ENCODE measurements around the gene TENM3. TPM values are rescaled to one million over a fixed set of nuclear protein-coding genes. Genes with fewer than 3 reads are reported as not detected.

Gene TENM3
- total and polyA plus RNA-seq, 2 experiments from 2014 or later: 16.1 to 70.9 TPM

DNA sequence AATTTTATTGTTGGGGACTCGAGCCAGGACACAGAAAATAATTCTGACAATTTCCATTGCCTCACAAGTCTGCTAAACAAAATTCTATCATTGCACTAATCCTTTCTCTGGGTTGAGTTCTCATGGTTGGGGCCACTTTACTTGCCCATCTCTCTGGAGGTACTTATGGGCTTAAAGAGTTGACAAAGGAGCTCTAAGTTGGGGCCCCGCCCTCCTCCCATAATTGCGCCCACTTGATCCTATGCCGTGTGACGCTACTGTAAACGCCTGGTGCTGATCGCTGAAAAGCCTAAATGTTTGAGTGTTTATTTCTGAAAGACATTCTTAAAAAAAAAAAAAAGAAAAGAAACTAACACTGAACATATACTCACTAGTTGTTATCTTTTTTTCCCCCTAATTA lies 103.0 kb downstream of the TENM3 start:
- Histone ChIP-seq H3K79me2 (no peaks in the 10 kb centered on the region), H2AFZ (no peak overlapping the region), H3K27ac (no peak overlapping the region), H4K20me1 (ENCODE audit: insufficient read depth, poor library complexity, severe bottlenecking) (no peaks in the 10 kb centered on the region), H3K9me2 (replicated peaks; ENCODE audit: insufficient read depth) (no peaks in the 10 kb centered on the region), H3K4me3 (no peak overlapping the region), H3K4me2 (no peak overlapping the region), H3K4me1 (ENCODE audit: insufficient read depth) (peaks cover 17% of the 10 kb centered on the region), H3K9me3 (ENCODE audit: low read depth) (no peaks in the 10 kb centered on the region), H3K36me3 (replicated peaks; ENCODE audit: insufficient read depth, low read depth) (no peaks in the 10 kb centered on the region), H3K27me3 (no peaks in the 10 kb centered on the region)
- TF ChIP-seq EZH2phosphoT487 (IDR thresholded peaks at IDR 0.05; ENCODE audit: low read depth, severe bottlenecking, unreplicated experiment) (no peak), EZH2 (IDR thresholded peaks at IDR 0.05; ENCODE audit: borderline replicate concordance) (no peak)
- TF ChIP-seq, protein P1, sequence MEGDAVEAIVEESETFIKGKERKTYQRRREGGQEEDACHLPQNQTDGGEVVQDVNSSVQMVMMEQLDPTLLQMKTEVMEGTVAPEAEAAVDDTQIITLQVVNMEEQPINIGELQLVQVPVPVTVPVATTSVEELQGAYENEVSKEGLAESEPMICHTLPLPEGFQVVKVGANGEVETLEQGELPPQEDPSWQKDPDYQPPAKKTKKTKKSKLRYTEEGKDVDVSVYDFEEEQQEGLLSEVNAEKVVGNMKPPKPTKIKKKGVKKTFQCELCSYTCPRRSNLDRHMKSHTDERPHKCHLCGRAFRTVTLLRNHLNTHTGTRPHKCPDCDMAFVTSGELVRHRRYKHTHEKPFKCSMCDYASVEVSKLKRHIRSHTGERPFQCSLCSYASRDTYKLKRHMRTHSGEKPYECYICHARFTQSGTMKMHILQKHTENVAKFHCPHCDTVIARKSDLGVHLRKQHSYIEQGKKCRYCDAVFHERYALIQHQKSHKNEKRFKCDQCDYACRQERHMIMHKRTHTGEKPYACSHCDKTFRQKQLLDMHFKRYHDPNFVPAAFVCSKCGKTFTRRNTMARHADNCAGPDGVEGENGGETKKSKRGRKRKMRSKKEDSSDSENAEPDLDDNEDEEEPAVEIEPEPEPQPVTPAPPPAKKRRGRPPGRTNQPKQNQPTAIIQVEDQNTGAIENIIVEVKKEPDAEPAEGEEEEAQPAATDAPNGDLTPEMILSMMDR (IDR thresholded peaks at IDR 0.05; ENCODE audit: poor library complexity): no peak
- no peak for DNase-seq (ENCODE audit: low spot score)
- 79% methylated on average over 7 of the region's 7 CpGs for WGBS (ENCODE audit: low lambda C conversion rate, missing lambda C conversion rate)

DNA sequence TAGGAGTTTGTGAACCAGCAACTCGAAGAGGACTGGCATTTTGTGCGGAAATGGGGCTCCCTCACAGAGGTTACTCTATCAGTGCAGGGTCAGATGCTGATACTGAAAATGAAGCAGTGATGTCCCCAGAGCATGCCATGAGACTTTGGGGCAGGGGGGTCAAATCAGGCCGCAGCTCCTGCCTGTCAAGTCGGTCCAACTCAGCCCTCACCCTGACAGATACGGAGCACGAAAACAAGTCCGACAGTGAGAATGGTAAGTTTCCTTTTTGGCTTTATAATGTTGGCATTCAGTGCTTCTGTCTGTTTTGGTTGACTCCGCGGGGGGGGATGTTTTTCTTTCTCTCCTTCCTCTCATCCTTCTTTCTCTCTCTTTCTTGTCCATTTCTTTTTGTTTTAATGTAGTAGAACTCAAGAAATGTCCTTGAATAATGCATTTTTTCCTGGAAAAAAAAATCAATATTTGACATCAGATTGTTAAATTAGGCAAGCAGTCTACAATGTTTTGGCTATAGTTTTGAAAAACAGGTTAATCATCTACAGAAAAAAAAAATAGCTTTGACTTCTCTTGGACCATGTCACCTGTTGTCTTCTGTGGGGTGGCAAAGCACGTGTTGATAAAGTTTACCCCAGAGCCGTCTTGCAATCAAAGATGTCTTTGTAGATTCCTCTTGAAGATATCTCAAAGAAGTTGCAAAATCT lies 103.6 kb downstream of the TENM3 start:
- Histone ChIP-seq H3K4me2 (no peak overlapping the region), H3K27me3 (no peaks in the 10 kb centered on the region), H3K9me2 (replicated peaks; ENCODE audit: insufficient read depth) (no peaks in the 10 kb centered on the region), H4K20me1 (ENCODE audit: insufficient read depth, poor library complexity, severe bottlenecking) (no peaks in the 10 kb centered on the region), H3K27ac (no peak overlapping the region), H3K79me2 (no peaks in the 10 kb centered on the region), H3K36me3 (replicated peaks; ENCODE audit: insufficient read depth, low read depth) (no peaks in the 10 kb centered on the region), H3K4me3 (no peak overlapping the region), H3K9me3 (ENCODE audit: low read depth) (no peaks in the 10 kb centered on the region), H3K4me1 (ENCODE audit: insufficient read depth) (peaks cover 17% of the 10 kb centered on the region), H2AFZ (no peak overlapping the region)
- DNase-seq (ENCODE audit: low spot score): no peak
- WGBS (ENCODE audit: low lambda C conversion rate, missing lambda C conversion rate): 74% methylated on average over 11 of the region's 11 CpGs
- TF ChIP-seq EZH2 (IDR thresholded peaks at IDR 0.05; ENCODE audit: borderline replicate concordance) (no peak), EZH2phosphoT487 (IDR thresholded peaks at IDR 0.05; ENCODE audit: low read depth, severe bottlenecking, unreplicated experiment) (no peak)
- TF ChIP-seq, protein P1 (IDR thresholded peaks at IDR 0.05; ENCODE audit: poor library complexity): no peak

DNA sequence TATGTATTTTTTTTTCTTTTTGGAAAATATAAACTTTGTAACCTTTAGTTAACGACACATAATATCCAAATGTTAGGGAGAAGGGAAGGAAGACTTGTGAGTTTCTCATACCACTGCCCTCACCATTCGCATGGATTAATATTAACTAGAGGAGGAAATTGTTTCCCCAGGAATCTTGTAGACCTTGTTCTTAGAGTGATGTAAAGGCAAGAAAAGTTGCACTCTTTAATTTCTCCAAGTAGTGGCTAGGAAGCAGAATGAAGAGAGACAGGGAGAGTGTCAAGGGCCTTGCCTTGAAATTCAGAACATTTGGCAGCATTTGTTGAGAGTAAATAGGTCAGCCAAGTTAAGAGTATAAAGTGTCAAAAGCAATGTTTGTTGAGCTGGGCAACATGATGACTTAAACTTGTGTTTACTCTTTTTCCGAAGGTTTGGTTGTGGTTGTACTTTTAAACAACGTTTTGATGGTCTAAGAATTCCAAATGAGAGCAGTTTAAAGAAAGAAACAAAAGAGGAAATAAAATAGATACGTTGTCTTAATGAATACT lies 105.7 kb downstream of the TENM3 start:
- Histone ChIP-seq H3K4me3 (no peak overlapping the region), H4K20me1 (ENCODE audit: insufficient read depth, poor library complexity, severe bottlenecking) (no peaks in the 10 kb centered on the region), H3K27me3 (no peaks in the 10 kb centered on the region), H3K9me2 (replicated peaks; ENCODE audit: insufficient read depth) (no peaks in the 10 kb centered on the region), H3K9me3 (ENCODE audit: low read depth) (no peaks in the 10 kb centered on the region), H3K27ac (no peak overlapping the region), H3K4me1 (ENCODE audit: insufficient read depth) (peaks cover 14% of the 10 kb centered on the region), H3K4me2 (no peak overlapping the region), H3K79me2 (no peaks in the 10 kb centered on the region), H2AFZ (no peak overlapping the region), H3K36me3 (replicated peaks; ENCODE audit: insufficient read depth, low read depth) (no peaks in the 10 kb centered on the region)
- no peak for TF ChIP-seq EZH2 (IDR thresholded peaks at IDR 0.05; ENCODE audit: borderline replicate concordance)
- TF ChIP-seq, protein P1 (IDR thresholded peaks at IDR 0.05; ENCODE audit: poor library complexity): no peak
- TF ChIP-seq EZH2phosphoT487 (IDR thresholded peaks at IDR 0.05; ENCODE audit: low read depth, severe bottlenecking, unreplicated experiment): no peak
- WGBS (ENCODE audit: low lambda C conversion rate, missing lambda C conversion rate): 70% methylated on average over 5 of the region's 5 CpGs
- DNase-seq (ENCODE audit: low spot score): no peak

All from hepatocyte (in vitro differentiated cells).